Posterior cingulate gyrus (tissue), 11 donors: ENCODE data around the gene TPRG1L.

Experiments used
- DNase-seq, 10 donors: peaks; one replicate each; pipeline versions ENCODE4 v3.0.0 to v3.0.0-alpha.2; 2020 to 2021; ENCODE audit warnings: mixed read lengths in 3 of 10
- intact Hi-C: fragments of 100-400 bp; cut with DNase I; formaldehyde crosslinking; loops from one replicate; pipeline ENCODE4 v1.15.1; 2023

Gene TPRG1L

DNA sequence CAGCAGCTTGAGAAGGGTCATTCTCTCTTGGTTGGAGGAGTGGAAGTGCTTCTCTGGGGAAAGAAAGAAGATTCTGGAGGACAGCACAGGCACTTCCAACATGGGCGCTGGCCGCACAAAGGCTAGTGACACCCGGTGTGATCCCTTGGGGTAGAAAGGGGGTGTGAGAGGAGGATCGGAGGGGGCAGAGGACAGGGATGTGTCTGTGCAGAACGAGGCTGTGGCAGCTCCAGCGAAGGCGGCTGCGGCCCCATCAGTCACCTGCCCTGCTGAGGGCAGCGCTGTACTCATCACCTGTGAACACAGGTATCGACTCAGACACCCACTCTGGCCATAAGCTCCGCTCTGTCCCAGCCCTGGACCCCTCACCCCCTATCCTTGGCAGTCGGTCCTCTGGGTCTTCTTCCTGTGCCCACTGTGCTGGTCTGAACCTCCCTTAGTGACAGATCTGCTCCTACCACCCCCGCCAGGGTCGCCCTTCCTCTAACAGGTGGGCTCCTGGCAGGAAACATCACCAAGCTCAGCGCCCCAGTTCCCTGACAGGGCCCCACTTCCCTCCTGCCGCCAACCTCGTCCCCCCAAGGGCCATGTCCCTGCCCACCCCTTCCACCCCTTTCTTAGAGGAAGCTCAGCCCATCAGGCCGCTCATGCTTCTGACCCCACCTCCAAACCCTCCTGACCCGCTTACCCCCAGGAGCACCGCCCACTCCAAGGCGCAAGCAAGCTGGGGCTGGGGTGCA is 47.6 kb downstream of the TPRG1L start:
- intact Hi-C loops, result no loop called here
- DNase-seq, result peak in 5 of 10 donors; percentile 4 to 67 (median 53)

- intact Hi-C loops, result no loop called here
- peak in 5 of 10 donors; percentile 0 to 59 (median 41) for DNase-seq
These were observed 48.2 kb downstream of the TPRG1L start for GRCh38 chr1:3672971-3673361.

- DNase-seq, result peak in 4 of 10 donors; percentile 21 to 73 (median 64)
- intact Hi-C loops, result no loop called here
These were observed 48.7 kb downstream of the TPRG1L start for GRCh38 chr1:3673381-3674099.

- peak in 3 of 10 donors; percentile 60 to 68 (median 64) for DNase-seq
- intact Hi-C loops, result no loop called here
These were observed 49.6 kb downstream of the TPRG1L start for GRCh38 chr1:3674100-3675094.

- intact Hi-C loops, result no loop called here
- peak in 2 of 10 donors; percentile 43 to 50 for DNase-seq
These were observed 50.6 kb downstream of the TPRG1L start for GRCh38 chr1:3675436-3675835.

DNA sequence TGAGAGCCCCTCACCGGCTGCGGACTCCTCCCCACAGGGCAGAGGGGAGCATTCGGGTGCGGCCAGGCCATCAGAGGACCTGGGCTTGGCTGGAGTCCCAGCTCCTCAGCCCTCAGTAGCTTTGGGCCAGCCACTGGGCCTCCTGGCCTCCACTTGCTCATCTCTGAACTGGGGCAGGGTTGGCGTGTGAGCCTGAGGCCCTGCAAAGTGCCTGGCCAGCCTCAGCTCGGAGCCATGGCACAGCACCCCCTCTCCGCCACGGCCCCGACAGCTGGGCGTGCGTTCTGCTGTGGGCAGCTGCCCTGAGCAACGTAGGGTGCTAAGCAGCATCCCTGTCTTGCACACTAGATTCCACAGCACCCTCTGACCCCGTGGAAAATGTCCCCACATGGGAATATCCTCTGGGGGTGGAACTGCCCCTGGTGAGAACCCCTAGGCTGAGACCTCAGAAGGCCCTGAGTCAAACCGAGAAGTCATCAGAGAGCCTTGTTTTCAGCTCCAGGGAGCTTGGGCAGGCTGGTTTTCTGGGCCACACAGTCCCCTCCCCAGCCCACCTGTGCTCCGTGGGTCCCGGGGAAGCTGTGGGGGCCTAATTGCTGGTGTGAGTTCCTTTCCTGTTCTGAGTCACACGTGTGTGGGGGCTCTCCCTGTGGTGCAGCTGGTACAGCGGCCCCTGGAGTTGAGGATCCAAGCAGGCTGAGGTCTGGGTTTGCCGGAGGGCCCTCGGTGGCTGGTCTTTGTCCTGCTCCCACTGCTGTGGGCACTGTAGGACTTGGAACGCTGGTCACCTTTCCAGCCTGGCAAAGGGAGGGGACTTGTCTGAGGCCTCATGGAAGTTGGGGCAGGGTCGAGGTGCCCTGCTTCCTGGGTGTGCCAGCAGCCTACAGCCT is 52.0 kb downstream of the TPRG1L start:
- intact Hi-C loops, result no loop called here

GRCh38 chr1:3677484-3677883 is 52.7 kb downstream of the TPRG1L start:
- intact Hi-C loops, result no loop called here
- DNase-seq, result peak in 1 of 10 donors; percentile 49

More for the DNA sequence above, 52.0 kb downstream of the TPRG1L start:
- DNase-seq, result peak in 1 of 10 donors; percentile 51

DNA sequence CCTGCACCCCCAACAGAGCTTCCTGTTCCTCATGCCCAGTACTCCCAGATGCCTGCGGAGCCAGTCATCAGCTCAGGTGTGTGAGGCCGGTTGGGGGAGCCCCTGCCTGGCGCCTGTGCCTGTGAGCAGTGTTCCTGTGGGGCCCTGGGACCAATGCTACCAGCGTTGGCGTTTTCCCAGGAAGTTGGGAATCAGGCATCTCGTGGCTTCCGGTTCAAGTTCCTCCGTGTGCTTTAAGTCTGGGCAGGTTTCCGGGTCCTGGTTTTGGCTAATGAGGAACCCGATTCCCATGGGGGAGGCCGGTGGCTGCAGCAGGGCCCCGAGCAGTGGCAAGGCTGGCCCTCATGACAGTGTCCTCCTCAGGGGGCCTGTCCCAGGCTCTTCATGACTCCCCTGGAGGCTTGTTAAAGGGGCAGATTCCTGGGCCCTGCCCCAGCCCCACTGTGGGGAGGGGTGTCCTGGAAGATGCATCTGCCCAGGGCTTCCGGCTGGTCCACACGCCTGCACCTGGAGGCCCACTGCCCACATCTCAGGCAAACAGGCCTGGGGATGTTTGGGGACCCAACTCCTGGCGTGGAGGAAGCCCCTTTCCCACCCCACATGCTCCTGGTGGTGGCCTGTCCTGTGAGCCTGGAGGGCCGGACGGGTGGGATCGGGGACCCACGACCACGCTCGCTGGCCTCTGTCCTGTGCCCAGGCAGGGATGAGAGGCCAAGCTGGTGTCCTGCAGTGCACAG is 53.7 kb downstream of the TPRG1L start:
- intact Hi-C loops, result no loop called here
- DNase-seq, result peak in 1 of 10 donors; percentile 53

- intact Hi-C loops, result no loop called here
- no peak for DNase-seq
These were observed 54.3 kb downstream of the TPRG1L start for GRCh38 chr1:3679098-3679555.
